ENCODE results near the gene DHX16. TPM values are rescaled to one million over a fixed set of nuclear protein-coding genes. Genes with fewer than 3 reads are reported as not detected.
A peak's percentile ranks its signal among the peaks of the same experiment; 100 is the strongest.

Gene DHX16
- total RNA-seq, 2 experiments from 2014 or later = 27.1 to 37.5 TPM

GRCh38 chr6:30615958-30616810, 56.6 kb downstream of the DHX16 start:
- H3K4me1 ChIP-seq (ENCODE audit: insufficient read depth, low read length, poor library complexity, severe bottlenecking) = peaks cover 37% of the 10 kb centered on the region
- ChIA-PET CTCF (ENCODE audit: unreplicated experiment) (no interaction called here), POLR2A (interaction anchor here (0.5 to 2.0 kb wide), 5 partner anchors 50 to 105 kb away, joined by 3 to 8 read pairs (median 3); partner anchors contain the start of gene TUBB)
- TF ChIP-seq EZH2phosphoT487 (IDR thresholded peaks at IDR 0.05; ENCODE audit: borderline replicate concordance, low read depth, low read length) (no peak), CTCF (conservative IDR thresholded peaks at IDR 0.05; ENCODE audit: low read length) (no peak)
- intact Hi-C loops (cut with micrococcal nuclease; ENCODE audit: unreplicated experiment) = loop anchor here (2.0 to 5.0 kb wide), 5 partner anchors 45 to 586 kb away; partner anchors contain the start of genes ABCF1, FLOT1, GNL1 and IER3
- no peaks in the 10 kb centered on the region for H3K9me2 ChIP-seq (ENCODE audit: insufficient read depth, low read length)
- peaks cover 75% of the 10 kb centered on the region for H3K79me2 ChIP-seq (ENCODE audit: insufficient read depth, low read depth, low read length)
- H3K4me2 ChIP-seq (ENCODE audit: low read length) = peak overlapping the region; percentile 99
- peaks cover 25% of the 10 kb centered on the region; the same call in 1 of the 2 replicates for H4K20me1 ChIP-seq (ENCODE audit: insufficient read depth, low read length)
- no peak overlapping the region for H2AFZ ChIP-seq (ENCODE audit: low read length)
- peak overlapping the region; percentile 91 for H3K27ac ChIP-seq (ENCODE audit: low read depth, low read length, poor library complexity, severe bottlenecking)
- H3K9me3 ChIP-seq (ENCODE audit: low read length) = no peaks in the 10 kb centered on the region
- BruUV-seq (replicated peaks) = no TSS peak
- peak; percentile 66 for DNase-seq (ENCODE audit: low spot score)
- H3K36me3 ChIP-seq (ENCODE audit: insufficient read depth, low read length) = peaks cover 72% of the 10 kb centered on the region
- peak overlapping the region; percentile 88 for H3K4me3 ChIP-seq (ENCODE audit: low read depth, low read length, poor library complexity, severe bottlenecking)

- Histone ChIP-seq H3K36me3 (ENCODE audit: insufficient read depth, low read length) (peaks cover 69% of the 10 kb centered on the region), H2AFZ (ENCODE audit: low read length) (no peak overlapping the region), H3K79me2 (ENCODE audit: insufficient read depth, low read depth, low read length) (peaks cover 75% of the 10 kb centered on the region), H3K4me2 (ENCODE audit: low read length) (peak overlapping the region; percentile 99), H3K27ac (ENCODE audit: low read depth, low read length, poor library complexity, severe bottlenecking) (peak overlapping the region; percentile 91), H3K9me2 (ENCODE audit: insufficient read depth, low read length) (no peaks in the 10 kb centered on the region), H4K20me1 (ENCODE audit: insufficient read depth, low read length) (peaks cover 25% of the 10 kb centered on the region; the same call in 1 of the 2 replicates), H3K4me1 (ENCODE audit: insufficient read depth, low read length, poor library complexity, severe bottlenecking) (peaks cover 37% of the 10 kb centered on the region), H3K4me3 (ENCODE audit: low read depth, low read length, poor library complexity, severe bottlenecking) (peak overlapping the region; percentile 88), H3K9me3 (ENCODE audit: low read length) (no peaks in the 10 kb centered on the region)
- ChIA-PET CTCF (ENCODE audit: unreplicated experiment) (no interaction called here), POLR2A (interaction anchor here (0.6 to 3.6 kb wide), 13 partner anchors 16 to 881 kb away, joined by 3 to 38 read pairs (median 5); partner anchors contain the start of genes MDC1 and TUBB)
- BruUV-seq (replicated peaks) = TSS peak; percentile 38
- peak; percentile 80 for DNase-seq (ENCODE audit: low spot score)
- TF ChIP-seq CTCF (conservative IDR thresholded peaks at IDR 0.05; ENCODE audit: low read length) (no peak), EZH2phosphoT487 (IDR thresholded peaks at IDR 0.05; ENCODE audit: borderline replicate concordance, low read depth, low read length) (no peak)
- intact Hi-C loops (cut with micrococcal nuclease; ENCODE audit: unreplicated experiment) = loop anchor here (2.0 to 5.0 kb wide), 4 partner anchors 59 to 587 kb away; partner anchors contain the start of genes FLOT1, GNL1, IER3 and PPP1R18
Measured at GRCh38 chr6:30615219-30615957, 57.4 kb downstream of the DHX16 start.

Measured in OCI-LY7 (cell line).